GM12864 (cell line): ENCODE measurements around the gene C1orf167.

Experiments used
- DNase-seq: peaks from one replicate; pipeline ENCODE4 v3.0.0-alpha.2; 2011; ENCODE audit warnings: low read depth
- H3K4me3 ChIP-seq: 2 replicates; pipeline ENCODE4 v1.5.1; 2011; ENCODE audit warnings: mild to moderate bottlenecking, low read depth, low read length, control low read depth
- TF ChIP-seq, protein P1 (sequence below): IDR thresholded peaks from 2 replicates; pipeline ENCODE4 v1.5.1; 2011; ENCODE audit warnings: low read depth, mild to moderate bottlenecking, moderate library complexity, low read length, control low read depth, inconsistent platforms; ENCODE audit errors: missing control alignments

C1orf167 gene

DNA sequence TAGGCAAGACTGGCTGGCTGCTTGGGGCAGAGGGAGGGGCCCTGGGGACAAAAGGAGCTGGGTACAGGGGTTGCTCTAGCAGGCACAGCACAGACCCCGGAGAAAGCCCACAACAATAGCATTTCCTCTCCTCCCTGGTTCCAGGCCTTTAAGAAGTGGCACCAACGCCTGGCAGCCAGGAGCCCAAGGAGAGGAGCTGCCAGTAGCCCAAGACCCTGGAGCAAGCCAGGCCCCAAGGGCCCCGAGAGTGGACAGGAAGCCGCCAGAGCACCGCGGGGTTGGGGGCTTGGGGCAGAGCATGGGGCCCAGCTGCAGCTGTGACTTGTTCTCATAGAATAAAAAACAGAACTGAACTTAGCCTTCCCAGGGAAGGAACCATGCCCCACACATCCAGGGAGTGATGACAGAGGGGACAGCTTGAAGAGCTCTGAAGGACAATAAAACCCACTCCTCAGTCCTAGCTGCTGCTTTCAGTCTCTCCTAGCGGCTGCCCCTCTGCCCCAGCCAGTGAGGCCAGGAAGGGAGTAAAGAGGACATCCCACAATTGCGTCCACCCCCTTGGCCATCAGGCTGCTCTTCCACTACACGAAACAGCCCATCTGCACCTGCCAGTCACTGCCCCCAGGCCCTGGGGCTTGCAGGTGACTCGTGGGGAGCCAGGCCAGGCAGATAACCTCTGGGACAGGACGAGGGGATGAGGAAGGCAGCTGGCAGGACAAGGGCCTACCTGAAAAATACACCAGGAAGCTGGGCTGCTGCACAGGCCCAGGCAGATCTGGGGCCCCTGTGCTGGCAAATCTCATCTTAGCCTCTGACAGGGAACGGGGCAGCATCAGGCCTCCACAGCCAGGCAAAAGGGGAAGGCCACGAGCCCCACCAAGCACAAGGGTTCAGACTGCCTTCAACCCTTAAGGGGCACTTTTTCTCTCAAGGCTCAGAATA is 27.4 kb downstream of the C1orf167 start:
- H3K4me3 ChIP-seq = no peak overlapping the region
- no peak for DNase-seq
- TF ChIP-seq, protein P1, sequence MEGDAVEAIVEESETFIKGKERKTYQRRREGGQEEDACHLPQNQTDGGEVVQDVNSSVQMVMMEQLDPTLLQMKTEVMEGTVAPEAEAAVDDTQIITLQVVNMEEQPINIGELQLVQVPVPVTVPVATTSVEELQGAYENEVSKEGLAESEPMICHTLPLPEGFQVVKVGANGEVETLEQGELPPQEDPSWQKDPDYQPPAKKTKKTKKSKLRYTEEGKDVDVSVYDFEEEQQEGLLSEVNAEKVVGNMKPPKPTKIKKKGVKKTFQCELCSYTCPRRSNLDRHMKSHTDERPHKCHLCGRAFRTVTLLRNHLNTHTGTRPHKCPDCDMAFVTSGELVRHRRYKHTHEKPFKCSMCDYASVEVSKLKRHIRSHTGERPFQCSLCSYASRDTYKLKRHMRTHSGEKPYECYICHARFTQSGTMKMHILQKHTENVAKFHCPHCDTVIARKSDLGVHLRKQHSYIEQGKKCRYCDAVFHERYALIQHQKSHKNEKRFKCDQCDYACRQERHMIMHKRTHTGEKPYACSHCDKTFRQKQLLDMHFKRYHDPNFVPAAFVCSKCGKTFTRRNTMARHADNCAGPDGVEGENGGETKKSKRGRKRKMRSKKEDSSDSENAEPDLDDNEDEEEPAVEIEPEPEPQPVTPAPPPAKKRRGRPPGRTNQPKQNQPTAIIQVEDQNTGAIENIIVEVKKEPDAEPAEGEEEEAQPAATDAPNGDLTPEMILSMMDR = no peak

DNA sequence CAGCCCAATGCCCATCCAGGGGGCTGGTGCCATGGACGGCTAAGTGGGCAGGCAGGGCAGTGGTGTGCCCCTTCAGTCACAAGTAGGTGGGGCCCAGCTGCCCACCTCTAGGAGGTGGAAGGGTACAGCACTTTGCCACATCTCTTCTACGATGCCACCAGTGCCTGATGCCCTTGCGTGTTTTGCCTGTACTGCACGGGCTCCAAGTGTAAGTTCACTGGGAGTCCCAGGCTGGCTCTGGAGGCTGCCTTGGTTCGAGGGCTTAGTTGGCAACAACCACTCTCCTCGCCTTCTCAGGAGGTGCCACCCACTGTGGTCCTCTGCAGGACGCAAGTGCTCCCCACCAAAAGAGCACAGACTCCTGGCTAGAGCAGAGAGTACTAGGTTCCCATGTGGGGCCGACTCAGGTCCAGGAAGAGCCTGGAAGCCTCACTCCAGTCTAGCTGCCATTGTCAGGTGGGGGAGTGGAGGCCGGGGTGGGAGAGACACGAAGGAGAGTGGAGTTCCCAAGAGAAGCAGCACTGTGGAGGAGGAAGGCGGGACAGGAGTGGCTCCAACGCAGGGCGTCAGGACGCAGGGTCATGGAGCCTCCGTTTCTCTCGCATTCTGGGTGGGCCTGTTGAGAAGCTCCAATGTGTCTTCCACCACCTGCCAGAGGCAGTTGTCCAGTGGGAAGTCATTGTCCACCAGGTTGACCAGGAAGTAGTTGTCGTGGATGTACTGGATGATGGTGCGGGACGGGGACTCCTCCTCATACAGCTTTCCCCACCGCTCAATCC is 28.3 kb downstream of the C1orf167 start:
- no peak for DNase-seq
- TF ChIP-seq, protein P1 = no peak
- H3K4me3 ChIP-seq = no peak overlapping the region

DNA sequence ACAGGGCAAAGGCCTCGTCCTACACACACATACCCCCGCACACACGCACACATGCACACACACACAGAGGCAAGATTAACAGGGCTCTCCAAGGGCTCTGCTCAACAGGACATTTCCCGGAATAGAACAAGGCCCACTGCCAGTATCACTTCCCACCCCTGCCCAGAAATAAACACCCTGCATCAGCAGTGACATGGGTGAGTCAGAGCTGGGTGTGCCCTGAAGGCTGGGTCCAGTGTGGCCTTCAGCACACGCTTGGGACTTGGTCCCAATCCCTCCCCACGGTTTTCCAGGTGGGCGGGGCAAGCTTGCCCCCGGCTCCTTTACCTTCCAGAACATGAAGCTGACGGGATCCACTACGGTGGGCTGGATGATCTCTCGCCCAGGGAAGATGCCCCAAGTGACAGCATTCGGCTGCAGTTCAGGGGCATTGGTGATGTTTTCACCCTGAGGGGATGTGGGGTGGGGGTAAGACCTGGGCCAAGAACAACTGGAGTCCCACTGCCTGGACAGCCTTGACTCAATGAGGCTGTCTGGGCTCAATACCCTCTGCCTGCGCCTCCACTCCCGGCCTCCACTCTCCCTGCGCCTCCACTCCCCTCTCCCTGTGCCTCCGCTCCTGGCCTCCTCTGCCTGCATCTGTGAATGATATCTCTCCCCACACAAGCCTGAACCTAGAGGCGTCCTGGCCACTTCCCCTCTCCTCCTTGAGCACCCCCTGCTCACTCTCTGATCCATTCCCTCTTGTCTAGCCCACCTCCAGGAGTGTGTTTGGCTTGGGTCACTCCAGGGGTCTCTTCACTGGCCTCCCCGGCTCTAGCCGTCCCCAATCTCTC is 29.1 kb downstream of the C1orf167 start:
- TF ChIP-seq, protein P1 = no peak
- no peak for DNase-seq
- no peak overlapping the region for H3K4me3 ChIP-seq

DNA sequence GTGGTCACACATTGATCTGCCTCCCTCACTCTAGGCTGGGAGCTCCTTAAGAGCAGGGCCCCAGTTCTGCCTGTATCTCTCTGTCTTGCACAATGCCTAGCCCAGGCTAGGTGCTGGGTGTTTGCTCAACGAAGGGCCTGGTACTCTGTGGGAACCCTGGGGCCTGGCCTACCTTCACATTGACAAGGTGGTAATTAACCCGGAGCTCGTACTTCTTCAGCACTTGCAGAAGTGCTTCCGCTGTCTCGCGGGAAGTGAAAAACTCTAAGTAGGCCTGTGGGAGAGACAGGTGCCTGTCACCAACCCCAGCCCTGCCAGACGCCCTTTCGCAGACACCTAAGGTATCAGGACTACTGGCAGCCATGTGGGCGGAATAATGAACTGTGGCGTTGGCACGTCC is 30.1 kb downstream of the C1orf167 start:
- TF ChIP-seq, protein P1 = no peak
- no peak overlapping the region for H3K4me3 ChIP-seq
- DNase-seq = no peak

DNA sequence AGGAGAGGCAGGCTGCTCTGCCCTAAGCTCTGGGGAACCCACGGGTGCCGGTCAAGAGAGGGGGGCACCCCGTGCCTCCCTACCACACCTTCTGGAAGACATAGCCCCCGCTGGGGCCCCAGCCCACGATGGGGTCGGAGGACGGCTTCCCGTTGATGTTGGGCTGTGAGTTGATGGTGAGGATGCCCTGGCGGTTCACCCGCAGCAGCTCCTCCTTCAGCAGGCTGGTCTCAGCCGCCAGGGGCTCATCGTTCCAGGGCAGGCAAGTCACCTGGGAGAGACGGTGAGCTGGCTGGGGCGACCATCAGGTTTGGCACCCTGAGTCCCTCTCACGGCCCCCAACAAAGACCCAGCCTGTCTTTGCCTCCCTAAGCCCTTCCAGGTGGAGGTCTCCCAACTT is 31.8 kb downstream of the C1orf167 start:
- no peak for DNase-seq
- TF ChIP-seq, protein P1 = no peak

DNA sequence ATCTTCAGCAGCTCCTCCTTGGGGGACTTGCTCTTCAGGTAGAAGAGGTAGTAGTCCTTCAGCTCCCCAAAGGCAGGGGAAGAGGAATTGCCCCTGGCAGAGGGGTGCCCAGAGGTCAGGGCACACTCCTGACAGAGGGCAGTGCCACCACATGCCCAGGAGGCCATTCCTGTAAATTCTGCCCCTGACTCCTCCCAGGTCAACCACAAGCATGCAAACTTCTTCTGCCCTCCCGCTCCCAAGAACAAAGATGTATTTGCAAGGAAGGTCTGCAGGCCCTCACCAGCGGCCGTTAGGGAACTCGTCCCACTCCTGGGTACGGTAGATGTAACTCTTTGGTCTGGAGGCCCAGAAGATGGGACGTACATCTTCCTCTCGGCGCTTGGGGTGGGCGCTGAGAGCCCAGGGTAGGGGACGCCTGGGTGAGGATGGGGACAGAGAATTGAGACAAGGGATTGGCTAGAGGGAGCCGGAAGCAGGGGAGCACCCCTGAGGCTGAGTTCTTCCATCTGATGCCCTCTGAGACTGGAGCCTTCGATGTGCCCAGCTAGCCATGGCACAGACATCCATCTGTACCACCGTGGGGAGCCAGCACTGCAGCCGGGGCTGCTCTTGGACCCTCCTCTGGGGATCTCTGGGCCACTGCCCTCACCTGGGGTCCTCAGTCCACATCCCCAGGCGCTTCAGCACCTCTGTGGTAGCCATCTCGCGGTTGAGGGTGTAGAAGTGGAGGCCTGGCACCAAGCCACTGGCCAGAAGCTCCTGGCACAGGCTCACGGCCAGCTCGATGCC is 32.6 kb downstream of the C1orf167 start:
- DNase-seq = no peak
- TF ChIP-seq, protein P1 = no peak
- H3K4me3 ChIP-seq = no peak overlapping the region

More for the DNA sequence above, 31.8 kb downstream of the C1orf167 start:
- H3K4me3 ChIP-seq = no peak overlapping the region
